COR-L47 (cell line): Measurements from ENCODE around the gene FANCD2OS.
A peak's percentile ranks its signal among the peaks of the same experiment; 100 is the strongest.
"Not testable (repeated sequence)": the region's sequence is repeated elsewhere in the genome, so short reads cannot be mapped to it uniquely, and the experiment has no call there.

ENCODE experiments used
- DNase-seq: peaks from one replicate; lab custom pipeline; 2025; lab: John Stamatoyannopoulos, UW

Gene FANCD2OS

GRCh38 chr3:10108091-10108490 is at the start of gene FANCD2OS:
FANCD2OS (minus strand) TSS chr3:10108255; CDS start chr3:10104774, 3,481 bp downstream.
- no peak for DNase-seq

GRCh38 chr3:10157031-10157430 is 49.0 kb upstream of the FANCD2OS start:
- DNase-seq, result no peak

- no peak for DNase-seq
These were observed 47.6 kb upstream of the FANCD2OS start for GRCh38 chr3:10155658-10156057.

GRCh38 chr3:10155123-10155472 is 47.0 kb upstream of the FANCD2OS start:
- no peak for DNase-seq

- DNase-seq, result no peak
These were observed 46.5 kb upstream of the FANCD2OS start for GRCh38 chr3:10154335-10155122.

- no peak for DNase-seq
These were observed 42.9 kb upstream of the FANCD2OS start for GRCh38 chr3:10150987-10151386.

GRCh38 chr3:10149226-10149625 is 41.2 kb upstream of the FANCD2OS start:
- DNase-seq, result no peak

GRCh38 chr3:10145685-10146084 is 37.6 kb upstream of the FANCD2OS start:
- DNase-seq, result no peak

- DNase-seq, result no peak
These were observed 34.9 kb upstream of the FANCD2OS start for GRCh38 chr3:10142707-10143560.

GRCh38 chr3:10140996-10141546 is 33.0 kb upstream of the FANCD2OS start:
- no peak for DNase-seq

- no peak for DNase-seq
These were observed 29.1 kb upstream of the FANCD2OS start for GRCh38 chr3:10137178-10137577.

- no peak for DNase-seq
These were observed 28.5 kb upstream of the FANCD2OS start for GRCh38 chr3:10136426-10137005.

GRCh38 chr3:10135872-10136271 is 27.8 kb upstream of the FANCD2OS start:
- not testable (repeated sequence) for DNase-seq

- no peak for DNase-seq
These were observed 14.7 kb upstream of the FANCD2OS start for GRCh38 chr3:10122724-10123123.

- DNase-seq, result no peak
These were observed 13.0 kb upstream of the FANCD2OS start for GRCh38 chr3:10121064-10121463.

- no peak for DNase-seq
These were observed 11.3 kb upstream of the FANCD2OS start for GRCh38 chr3:10119376-10119775.

GRCh38 chr3:10116928-10117327 is 8.9 kb upstream of the FANCD2OS start:
- DNase-seq, result no peak

GRCh38 chr3:10116138-10116460 is 8.0 kb upstream of the FANCD2OS start:
- DNase-seq, result no peak

GRCh38 chr3:10115326-10116137 is 7.5 kb upstream of the FANCD2OS start, which contains the start of gene BRK1:
BRK1 (plus strand) TSS chr3:10115675; CDS start chr3:10115702, 27 bp downstream.
- DNase-seq, result peak; percentile 83

GRCh38 chr3:10106919-10107318 is 1.1 kb downstream of the FANCD2OS start:
- DNase-seq, result no peak

- DNase-seq, result no peak
These were observed 9.0 kb downstream of the FANCD2OS start for GRCh38 chr3:10099041-10099440.

- DNase-seq, result no peak
These were observed 14.4 kb downstream of the FANCD2OS start for GRCh38 chr3:10093678-10094077.
